Stimulated activated CD4-positive, alpha-beta T cell treated with anti-CD3 and anti-CD28 coated beads, TNF-alpha, amount 100 ng/mL, for 48 hours (primary cell): ENCODE measurements around the gene MLLT3.

Source experiments
- DNase-seq, 3 donors: peaks; one replicate each; pipeline ENCODE4 v3.0.0-alpha.2; 2020; ENCODE audit warnings: low read depth in 3 of 3

Gene MLLT3

GRCh38 chr9:20382460-20383071 is 239.7 kb downstream of the MLLT3 start:
- no peak for DNase-seq

- no peak for DNase-seq
Observed at GRCh38 chr9:20380546-20380945, 241.8 kb downstream of the MLLT3 start.

- no peak for DNase-seq
Observed at GRCh38 chr9:20379804-20380225, 242.5 kb downstream of the MLLT3 start.

- DNase-seq: no peak
Observed at GRCh38 chr9:20378851-20379250, 243.4 kb downstream of the MLLT3 start.

GRCh38 chr9:20377790-20378189 is 244.5 kb downstream of the MLLT3 start:
- no peak for DNase-seq

- no peak for DNase-seq
Observed at GRCh38 chr9:20376731-20377375, 245.4 kb downstream of the MLLT3 start.

- no peak for DNase-seq
Observed at GRCh38 chr9:20376042-20376441, 246.3 kb downstream of the MLLT3 start.

GRCh38 chr9:20373263-20373662 is 249.0 kb downstream of the MLLT3 start:
- no peak for DNase-seq

- DNase-seq: no peak
Observed at GRCh38 chr9:20369391-20369790, 252.9 kb downstream of the MLLT3 start.

GRCh38 chr9:20367855-20368254 is 254.4 kb downstream of the MLLT3 start:
- no peak for DNase-seq

- DNase-seq: no peak
Observed at GRCh38 chr9:20364959-20365358, 257.3 kb downstream of the MLLT3 start.

- DNase-seq: no peak
Observed at GRCh38 chr9:20363233-20363632, 259.1 kb downstream of the MLLT3 start.

- DNase-seq: no peak
Observed at GRCh38 chr9:20361656-20362570, 260.4 kb downstream of the MLLT3 start.

GRCh38 chr9:20361229-20361628 is 261.1 kb downstream of the MLLT3 start:
- no peak for DNase-seq

- no peak for DNase-seq
Observed at GRCh38 chr9:20358207-20358606, 264.1 kb downstream of the MLLT3 start.

GRCh38 chr9:20357037-20357432 is 265.3 kb downstream of the MLLT3 start:
- no peak for DNase-seq

GRCh38 chr9:20356403-20357036 is 265.8 kb downstream of the MLLT3 start:
- peak; percentile 20 to 37 (median 29) for DNase-seq

- DNase-seq: no peak
Observed at GRCh38 chr9:20355022-20355421, 267.3 kb downstream of the MLLT3 start.

- no peak for DNase-seq
Observed at GRCh38 chr9:20353931-20354652, 268.2 kb downstream of the MLLT3 start.

- no peak for DNase-seq
Observed at GRCh38 chr9:20353524-20353923, 268.8 kb downstream of the MLLT3 start.

- DNase-seq: no peak
Observed at GRCh38 chr9:20352591-20352990, 269.7 kb downstream of the MLLT3 start.

- no peak for DNase-seq
Observed at GRCh38 chr9:20351715-20352114, 270.6 kb downstream of the MLLT3 start.
